CD14-positive monocyte (primary cell): ENCODE measurements around the gene RHNO1. TPM values are rescaled to one million over a fixed set of nuclear protein-coding genes. Genes with fewer than 3 reads are reported as not detected.

Experiments
- DNase-seq, 3 donors: peaks; one replicate each; pipeline ENCODE4 v3.0.0-alpha.2; 2011 to 2022
- H2AFZ ChIP-seq: 2 replicates; pipeline ENCODE4 v1.6.0; 2012; ENCODE audit warnings: mild to moderate bottlenecking, low read depth, low read length, inconsistent platforms; ENCODE audit not compliant: insufficient read depth, poor library complexity, severe bottlenecking
- H3K27ac ChIP-seq, 2 donors: 1 replicate in 1 of 2; 2 replicates in 1 of 2; pipeline ENCODE4 v1.5.1; 2012 to 2013; ENCODE audit warnings: low read length in 2 of 2, control low read depth in 1 of 2, inconsistent platforms in 1 of 2, low read depth in 1 of 2, mild to moderate bottlenecking in 1 of 2
- H3K27me3 ChIP-seq, 2 donors: one replicate each; pipeline versions ENCODE4 v1.6.0 to v1.6.1; 2011 to 2013; ENCODE audit warnings: low read length in 2 of 2; ENCODE audit not compliant: control insufficient read depth in 2 of 2, insufficient read depth in 2 of 2
- H3K36me3 ChIP-seq, 2 donors: replicated peaks in 1 of 2; 1 replicate in 1 of 2; 2 replicates in 1 of 2; pipeline versions ENCODE4 v1.5.1 to v1.6.1; 2012 to 2013; ENCODE audit warnings: low read length in 2 of 2, control low read depth in 1 of 2, inconsistent platforms in 1 of 2, mild to moderate bottlenecking in 1 of 2; ENCODE audit not compliant: insufficient read depth in 2 of 2, control insufficient read depth in 1 of 2
- H3K4me1 ChIP-seq, 2 donors: 1 replicate in 1 of 2; 2 replicates in 1 of 2; pipeline versions ENCODE4 v1.5.1 to v1.6.1; 2012 to 2013; ENCODE audit warnings: low read length in 2 of 2, control low read depth in 1 of 2, inconsistent platforms in 1 of 2, mild to moderate bottlenecking in 1 of 2, moderate library complexity in 1 of 2; ENCODE audit not compliant: insufficient read depth in 2 of 2, control insufficient read depth in 1 of 2
- H3K4me2 ChIP-seq: replicated peaks from 2 replicates; pipeline ENCODE3; 2012; ENCODE audit warnings: low read length, moderate library complexity, mild to moderate bottlenecking; ENCODE audit not compliant: poor library complexity, severe bottlenecking; ENCODE audit errors: extremely low read depth
- H3K4me3 ChIP-seq, 3 experiments: fragments of 200-600 bp in 1 of 3; sonication (generic) in 1 of 3; replicated peaks in 1 of 3; 1 replicate in 2 of 3; 2 replicates in 1 of 3; pipeline ENCODE4 v1.5.1; 2011 to 2013; ENCODE audit warnings: low read length in 3 of 3, mild to moderate bottlenecking in 3 of 3, control low read depth in 2 of 3, low read depth in 2 of 3, inconsistent platforms in 1 of 3, moderate library complexity in 1 of 3
- H3K79me2 ChIP-seq: 2 replicates; pipeline ENCODE4 v1.6.0; 2012; ENCODE audit warnings: mild to moderate bottlenecking, control low read depth, inconsistent platforms, low read length, moderate library complexity; ENCODE audit not compliant: insufficient read depth
- H3K9ac ChIP-seq: 2 replicates; pipeline ENCODE4 v1.6.0; 2017; ENCODE audit warnings: low read length, mild to moderate bottlenecking; ENCODE audit not compliant: insufficient read depth, poor library complexity, severe bottlenecking
- H3K9me3 ChIP-seq, 2 donors: replicated peaks in 1 of 2; 1 replicate in 1 of 2; 2 replicates in 1 of 2; pipeline versions ENCODE4 v1.5.1 to v1.6.1; 2012 to 2013; ENCODE audit warnings: low read length in 2 of 2, control low read depth in 1 of 2; ENCODE audit not compliant: control insufficient read depth in 1 of 2, insufficient read depth in 1 of 2
- H4K20me1 ChIP-seq: 2 replicates; pipeline ENCODE4 v1.6.0; 2012; ENCODE audit warnings: mild to moderate bottlenecking, low read length, control low read depth, moderate library complexity; ENCODE audit not compliant: insufficient read depth
- H3K27ac Mint-ChIP-seq, 7 donors: one replicate each; pipeline ENCODE4 v1.8.0; 2020; ENCODE audit warnings: mild to moderate bottlenecking in 7 of 7, mixed read lengths in 7 of 7, moderate library complexity in 6 of 7, inconsistent platforms in 2 of 7
- H3K27me3 Mint-ChIP-seq, 3 donors: one replicate each; pipeline ENCODE4 v1.8.0; 2021 to 2022; ENCODE audit warnings: low read depth in 3 of 3, mild to moderate bottlenecking in 3 of 3, mixed read lengths in 3 of 3, moderate library complexity in 3 of 3, inconsistent platforms in 1 of 3
- H3K36me3 Mint-ChIP-seq, 2 donors: one replicate each; pipeline ENCODE4 v1.8.0; 2020; ENCODE audit warnings: mixed read lengths in 2 of 2, inconsistent platforms in 1 of 2, mild to moderate bottlenecking in 1 of 2
- H3K4me1 Mint-ChIP-seq: one replicate; pipeline ENCODE4 v1.8.0; 2020; ENCODE audit warnings: mild to moderate bottlenecking, mixed read lengths
- H3K4me3 Mint-ChIP-seq, 2 donors: one replicate each; pipeline ENCODE4 v1.8.0; 2020; ENCODE audit warnings: mild to moderate bottlenecking in 2 of 2, mixed read lengths in 2 of 2, moderate library complexity in 1 of 2
- H3K9me3 Mint-ChIP-seq, 7 donors: one replicate each; pipeline ENCODE4 v1.8.0; 2020 to 2022; ENCODE audit warnings: mixed read lengths in 7 of 7, mild to moderate bottlenecking in 6 of 7, moderate library complexity in 6 of 7, inconsistent platforms in 2 of 7
- CTCF ChIP-seq: fragments of 200-600 bp; IDR thresholded peaks from one replicate; pipeline ENCODE4 v1.8.0; 2022; ENCODE audit warnings: antibody characterized with exemption, mild to moderate bottlenecking
- WGBS: methylation state at CpG from one replicate; pipeline ENCODE4 v1.1.5; 2013; ENCODE audit warnings: missing lambda C conversion rate; ENCODE audit not compliant: insufficient coverage; 5-methylcytosine and 5-hydroxymethylcytosine counted together
- intact Hi-C, 2 donors: fragments of 100-400 bp; cut with micrococcal nuclease; formaldehyde crosslinking; loops; one replicate each; pipeline versions ENCODE4 v1.15.0 to v1.15.1; 2023
- polyA minus RNA-seq: library from RNA; depleted of rRNA, polyadenylated mRNA; stranded (reverse); fragments of >200 nt; gene quantifications from 2 replicates; pipeline ENCODE4 v1.2.3, GENCODE V29; 2012
- polyA plus RNA-seq, 3 donors: library from polyadenylated mRNA; depleted of rRNA in 1 of 3; unstranded in 2 of 3; stranded (reverse) in 1 of 3; fragments of 300-500 nt in 2 of 3; fragments of >200 nt in 1 of 3; fragmentation: Illumina TruSeq in 2 of 3; gene quantifications; 1 replicate in 2 of 3; 2 replicates in 1 of 3; pipeline ENCODE4 v1.2.3, GENCODE V29; 2012 to 2021
- total RNA-seq, 12 experiments: library from RNA in 1 of 12; stranded (reverse) in 1 of 12; fragments of 120-200 nt in 1 of 12; gene quantifications; one replicate each; pipeline ENCODE4 v1.2.4 and lab custom pipeline; 2013 to 2026; ENCODE audit warnings: mixed read lengths in 6 of 12, inconsistent platforms in 1 of 12

RHNO1 gene
- total RNA-seq (2013), result 18.5 TPM
- polyA plus RNA-seq (10 to 100 TPM; 10.2 to 24.7 (median 19.8) TPM), polyA minus RNA-seq (10.0 and 17.6 TPM in 2 replicates), total RNA-seq (lab: John Stamatoyannopoulos, UW) (3.4 to 10.3 (median 6.8) reads per million in 11 experiments)

- 1% methylated on average over 68 of the region's 70 CpGs for WGBS
- no peaks in the 10 kb centered on the region for H3K9me3 Mint-ChIP-seq
- peak within 1 kb of the TSS; percentile 93 to 98 for H3K4me3 Mint-ChIP-seq
- peak within 1 kb of the TSS; percentile 88 to 96 for H3K27ac ChIP-seq
- H4K20me1 ChIP-seq, result no peaks in the 10 kb centered on the region
- peaks cover 32% of the 10 kb centered on the region for H3K4me1 Mint-ChIP-seq
- no peaks in the 10 kb centered on the region for H3K27me3 ChIP-seq
- H3K79me2 ChIP-seq, result peaks cover 92% of the 10 kb centered on the region
- H3K27me3 Mint-ChIP-seq, result peaks cover 0 to 2% (median 0%) of the 10 kb centered on the region in 3 donors
- H3K9me3 ChIP-seq, result no peaks in the 10 kb centered on the region
- H3K36me3 ChIP-seq, result no peaks in the 10 kb centered on the region
- H3K36me3 Mint-ChIP-seq, result peaks cover 0 to 18% of the 10 kb centered on the region in 2 donors
- H3K4me1 ChIP-seq, result peaks cover 30 to 31% of the 10 kb centered on the region in 2 donors
- peak within 1 kb of the TSS; percentile 84 to 97 (median 95) for H3K27ac Mint-ChIP-seq
- intact Hi-C loops, result loop anchor here (2.0 to 5.0 kb wide), 2 partner anchors 14 to 65 kb away; partner anchors contain the start of genes ITFG2 (in 2 of the 2) and TULP3 (in 1 of the 2)
- no peak for TF ChIP-seq CTCF
- peak within 1 kb of the TSS; percentile 84 for H3K4me2 ChIP-seq
- peak within 1 kb of the TSS; percentile 87 to 99 (median 94) for H3K4me3 ChIP-seq
- DNase-seq, result peak; percentile 76 to 83 (median 81)
- peak within 1 kb of the TSS; percentile 98 for H2AFZ ChIP-seq
- H3K9ac ChIP-seq, result peak within 1 kb of the TSS; percentile 95
These were observed at the start of gene RHNO1, which contains the start of gene FOXM1 for GRCh38 chr12:2877047-2877952. Gene RHNO1, plus strand, starts transcription at chr12:2877223. Its CDS starts 8,144 bp downstream, at chr12:2885367. Gene FOXM1, minus strand, starts transcription at chr12:2877174. Its CDS starts 2,696 bp downstream, at chr12:2874478.

- no peak overlapping the region for H3K27ac Mint-ChIP-seq
- Histone ChIP-seq H2AFZ (no peak overlapping the region), H3K27me3 (no peaks in the 10 kb centered on the region), H3K36me3 (peaks cover 46 to 86% of the 10 kb centered on the region in 2 donors), H3K79me2 (no peaks in the 10 kb centered on the region), H3K4me2 (no peak overlapping the region), H3K27ac (no peak overlapping the region), H3K9me3 (no peaks in the 10 kb centered on the region), H3K4me1 (no peaks in the 10 kb centered on the region), H4K20me1 (no peaks in the 10 kb centered on the region), H3K4me3 (no peak overlapping the region), H3K9ac (no peak overlapping the region)
- H3K4me1 Mint-ChIP-seq, result no peaks in the 10 kb centered on the region
- no peak for DNase-seq
- TF ChIP-seq CTCF, result no peak
- H3K9me3 Mint-ChIP-seq, result peaks cover 0 to 1% (median 0%) of the 10 kb centered on the region in 7 donors
- WGBS, result 94% methylated on average over 2 of the region's 6 CpGs
- H3K4me3 Mint-ChIP-seq, result no peak overlapping the region
- intact Hi-C loops, result no loop called here
- peaks cover 75 to 82% of the 10 kb centered on the region in 2 donors for H3K36me3 Mint-ChIP-seq
- H3K27me3 Mint-ChIP-seq, result peaks cover under 1 to 1% (median 1%) of the 10 kb centered on the region in 3 donors
These were observed 47.7 kb upstream of the RHNO1 start for GRCh38 chr12:2829275-2829674.
